GM21515 (cell line): ENCODE data around the gene CHPT1.

Source experiments
- ATAC-seq: cut with Tn5 transposase; IDR thresholded peaks from one replicate; pipeline ENCODE4 v1.9.1; 2021; ENCODE audit not compliant: unreplicated experiment

Gene CHPT1

GRCh38 chr12:101761350-101761749 is 63.9 kb downstream of the CHPT1 start:
- ATAC-seq, result no peak

- no peak for ATAC-seq
Observed at GRCh38 chr12:101761781-101762180, 64.3 kb downstream of the CHPT1 start.

GRCh38 chr12:101763246-101763931 is 65.9 kb downstream of the CHPT1 start:
- no peak for ATAC-seq

- ATAC-seq, result no peak
Observed at GRCh38 chr12:101764051-101764792, 66.8 kb downstream of the CHPT1 start.

GRCh38 chr12:101767537-101767936 is 70.1 kb downstream of the CHPT1 start:
- ATAC-seq, result no peak

- ATAC-seq, result no peak
Observed at GRCh38 chr12:101768781-101769180, 71.3 kb downstream of the CHPT1 start.

- no peak for ATAC-seq
Observed at GRCh38 chr12:101769865-101770264, 72.4 kb downstream of the CHPT1 start.

- ATAC-seq, result no peak
Observed at GRCh38 chr12:101772012-101772775, 74.8 kb downstream of the CHPT1 start.

- ATAC-seq, result peak; percentile 86
Observed at GRCh38 chr12:101773650-101774162, 76.3 kb downstream of the CHPT1 start.

GRCh38 chr12:101775816-101776215 is 78.4 kb downstream of the CHPT1 start:
- ATAC-seq, result no peak

- ATAC-seq, result no peak
Observed at GRCh38 chr12:101777485-101777884, 80.0 kb downstream of the CHPT1 start.

GRCh38 chr12:101777978-101778377 is 80.5 kb downstream of the CHPT1 start:
- no peak for ATAC-seq
